SIG-M5 treated with dmso at 0.1 percent for 504 hours (cell line): Measurements from ENCODE around the gene C1orf122.

Experiments
- DNase-seq: peaks from one replicate; lab custom pipeline; 2025; ENCODE audit not compliant: unreplicated experiment; lab: John Stamatoyannopoulos, UW

C1orf122 gene

GRCh38 chr1:37844536-37844935 is 36.9 kb downstream of the C1orf122 start:
- no peak for DNase-seq

- DNase-seq = peak; percentile 52
Measured at GRCh38 chr1:37845049-37845646, 37.6 kb downstream of the C1orf122 start.

- DNase-seq = peak; percentile 93
Measured at GRCh38 chr1:37845786-37846185, 38.2 kb downstream of the C1orf122 start.

DNA sequence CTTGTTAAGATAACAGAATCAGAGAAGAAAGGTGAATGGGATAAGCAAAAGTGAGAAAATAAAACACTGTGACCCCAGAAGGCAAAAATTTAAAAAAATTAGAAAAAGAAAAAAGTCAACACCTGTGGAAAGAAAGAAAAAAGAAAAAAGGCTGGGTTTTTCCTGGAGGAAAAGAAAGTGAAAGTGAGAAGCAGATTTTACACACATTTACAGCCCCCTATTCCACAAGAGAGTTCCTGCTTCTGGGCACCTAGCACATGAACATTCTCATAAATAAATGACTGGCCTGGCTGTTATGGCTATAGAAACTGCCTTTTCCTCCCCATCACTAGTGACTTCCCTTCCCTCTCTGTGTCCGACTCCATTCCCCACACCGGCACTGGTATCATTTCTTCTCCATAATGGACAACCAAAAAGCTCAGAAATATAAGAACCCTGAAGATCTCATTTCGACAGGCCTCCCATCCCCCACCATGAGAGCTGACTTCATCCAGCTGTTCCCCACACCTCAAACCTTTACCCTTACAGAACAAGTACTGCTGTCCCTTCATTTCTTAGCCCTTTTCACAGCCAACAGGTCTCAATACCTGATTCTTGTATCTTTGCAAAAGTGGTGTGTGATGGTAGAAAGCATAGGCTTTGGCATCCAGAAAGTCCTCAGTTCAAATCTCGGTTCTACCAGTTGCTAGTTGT is 39.2 kb downstream of the C1orf122 start:
- DNase-seq = peak; percentile 45

DNA sequence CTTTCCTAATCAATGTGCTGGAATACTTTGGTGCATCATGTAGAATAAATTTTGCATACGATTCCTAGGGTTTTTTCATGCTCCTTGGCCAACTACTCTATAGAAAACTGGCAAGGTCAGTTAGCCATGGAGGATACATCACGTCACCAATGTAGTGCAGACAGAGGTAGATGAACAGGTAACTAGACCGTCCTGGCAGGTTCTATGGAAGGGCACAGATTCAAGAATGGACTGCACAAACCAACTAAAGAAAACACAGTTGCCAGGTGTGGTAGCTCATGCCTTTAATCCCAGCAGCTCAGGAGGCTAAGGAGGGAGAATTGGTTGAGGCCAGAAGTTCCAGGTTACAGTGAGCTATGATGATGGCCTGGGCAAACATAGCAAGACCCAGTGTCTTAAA is 41.9 kb downstream of the C1orf122 start:
- no peak for DNase-seq

DNA sequence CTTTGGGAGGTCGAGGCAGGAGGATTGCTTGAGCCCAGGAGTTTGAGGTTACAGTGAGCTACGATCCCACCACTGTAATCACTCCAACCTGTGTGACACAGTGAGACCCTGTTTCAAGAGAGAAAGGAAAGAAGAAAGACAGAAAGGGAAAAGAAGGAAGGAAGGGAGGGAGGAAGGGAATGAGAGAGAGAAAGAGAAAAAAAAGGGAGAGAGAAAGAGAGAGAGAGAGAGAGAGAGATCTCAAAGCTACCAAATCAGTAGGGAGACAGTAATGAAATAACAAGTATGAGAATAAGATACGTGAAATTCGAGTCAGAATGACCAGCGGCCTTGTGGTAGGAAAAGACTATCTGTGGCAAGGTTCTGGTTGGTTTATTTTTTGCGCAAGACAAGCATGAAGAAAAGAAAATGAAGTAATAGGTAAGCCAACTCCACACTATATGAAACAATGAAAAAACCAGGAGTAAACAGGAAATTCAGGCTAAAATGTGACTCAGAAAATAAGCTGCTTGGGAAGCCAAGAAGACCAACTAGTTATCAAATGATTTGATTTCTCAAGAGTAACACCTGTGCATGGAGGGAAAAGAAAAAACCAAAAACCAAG is 42.9 kb downstream of the C1orf122 start:
- peak; percentile 69 for DNase-seq

DNA sequence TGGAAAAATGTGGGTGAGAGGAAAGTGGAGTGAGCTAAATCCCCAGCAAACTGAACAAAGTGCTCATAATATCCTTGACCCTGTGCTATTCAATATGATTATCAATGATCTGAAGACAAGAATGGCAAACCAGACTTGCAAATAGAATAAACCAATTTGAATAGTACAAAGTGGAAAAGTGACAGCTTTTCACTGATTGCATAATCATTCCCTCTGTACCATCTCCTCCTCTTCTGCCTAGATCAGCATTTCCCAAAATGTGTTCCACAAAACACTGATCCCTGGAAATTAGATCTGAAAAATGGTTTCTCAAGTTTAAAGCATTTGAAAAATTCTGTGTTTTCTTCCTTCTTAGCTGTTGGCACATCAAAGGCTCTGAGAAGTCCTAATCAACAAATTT is 43.7 kb downstream of the C1orf122 start:
- no peak for DNase-seq

DNA sequence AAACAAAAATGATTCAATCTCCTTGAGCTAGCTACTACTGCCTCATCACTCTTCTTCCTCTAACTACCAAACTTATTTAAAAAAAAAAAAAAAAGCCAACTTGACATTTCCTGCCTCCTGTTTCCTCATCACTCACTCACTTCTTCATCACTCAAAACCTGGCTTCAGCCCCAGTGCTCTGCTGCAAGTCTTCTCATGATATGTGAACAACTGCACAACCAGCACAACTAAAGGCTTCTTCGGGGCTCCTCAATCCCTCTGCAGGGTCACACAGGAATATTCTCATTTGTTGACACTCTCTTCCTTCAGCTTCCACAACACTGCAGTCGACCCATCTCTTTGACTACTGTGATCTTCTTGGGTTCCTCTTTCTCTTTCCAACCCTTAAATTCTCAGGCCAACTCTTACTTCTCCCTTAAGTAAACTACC is 44.2 kb downstream of the C1orf122 start:
- DNase-seq = peak; percentile 82

- DNase-seq = no peak
Measured at GRCh38 chr1:37853157-37853556, 45.6 kb downstream of the C1orf122 start.

DNA sequence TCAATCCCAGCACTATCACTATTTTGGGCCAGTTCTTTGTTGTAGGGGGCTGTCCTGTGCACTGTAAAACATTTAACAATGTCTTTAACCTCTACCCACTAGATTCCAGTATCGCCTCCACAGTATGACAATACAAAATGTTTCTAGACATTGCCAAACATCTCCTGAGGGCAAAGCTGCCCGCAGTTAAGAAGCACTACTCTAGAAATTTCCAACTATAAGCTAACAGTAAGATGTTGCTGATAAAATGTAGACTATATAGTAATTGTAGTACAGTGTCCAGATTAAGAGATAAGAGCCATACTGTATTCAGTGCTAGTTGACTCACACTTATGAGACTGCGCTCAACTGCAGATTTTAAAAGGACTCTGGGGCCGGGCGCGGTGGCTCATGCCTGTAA is 46.8 kb downstream of the C1orf122 start:
- no peak for DNase-seq
